ENCODE results near the gene PTPN18. TPM values are rescaled to one million over a fixed set of nuclear protein-coding genes. Genes with fewer than 3 reads are reported as not detected.

PTPN18 gene
- total RNA-seq, 1 experiment from 2014 or later, result 15.7 TPM

GRCh38 chr2:130346041-130346740 lies 9.7 kb upstream of the PTPN18 start (continued):
- TF ChIP-seq AR (CRISPR knock-in tag; IDR thresholded peaks at IDR 0.05), result no peak
- TF ChIP-seq ZBTB21 (CRISPR knock-in tag; IDR thresholded peaks at IDR 0.05; ENCODE audit: borderline replicate concordance), result no peak
- no peak for TF ChIP-seq AFF4 (CRISPR knock-in tag; IDR thresholded peaks at IDR 0.05; ENCODE audit: borderline replicate concordance)
- no peak for TF ChIP-seq ZBTB43 (CRISPR knock-in tag; IDR thresholded peaks at IDR 0.05)
- no peak for TF ChIP-seq NFE2L1 (CRISPR knock-in tag; IDR thresholded peaks at IDR 0.05)
- TF ChIP-seq JAZF1 (CRISPR knock-in tag; IDR thresholded peaks at IDR 0.05), result no peak
- no peak for TF ChIP-seq ZNF219 (CRISPR knock-in tag; IDR thresholded peaks at IDR 0.05; ENCODE audit: borderline replicate concordance)
- TF ChIP-seq ZNF425 (CRISPR knock-in tag; conservative IDR thresholded peaks at IDR 0.05), result no peak
- no peak for TF ChIP-seq ZNF532 (CRISPR knock-in tag; IDR thresholded peaks at IDR 0.05; ENCODE audit: borderline replicate concordance)

- no peak for DNase-seq (ENCODE audit: low spot score)
- no peaks in the 10 kb centered on the region for H3K9me3 Mint-ChIP-seq
- H3K27ac Mint-ChIP-seq, result no peak overlapping the region
- ATAC-seq, result no peak
- H3K4me3 Mint-ChIP-seq, result no peak overlapping the region
- H3K4me1 Mint-ChIP-seq, result peaks cover 4% of the 10 kb centered on the region
- CTCF ChIA-PET, result interaction anchor here (0.6 to 0.8 kb wide), 2 partner anchors 9 to 15 kb away, joined by 3 read pairs; partner anchors contain the start of gene PTPN18
- H3K36me3 Mint-ChIP-seq, result peaks cover 52% of the 10 kb centered on the region
- POLR2A ChIA-PET, result no interaction called here
- H3K27me3 Mint-ChIP-seq (ENCODE audit: low read depth), result no peaks in the 10 kb centered on the region
- TF ChIP-seq TEAD1 (CRISPR knock-in tag; IDR thresholded peaks at IDR 0.05) (no peak), IRF1 (CRISPR knock-in tag; IDR thresholded peaks at IDR 0.05) (no peak), ETV6 (CRISPR knock-in tag; IDR thresholded peaks at IDR 0.05) (no peak), NR1H2 (CRISPR knock-in tag; IDR thresholded peaks at IDR 0.05) (no peak), NR2C2 (CRISPR knock-in tag; IDR thresholded peaks at IDR 0.05) (no peak), HMGA2 (CRISPR knock-in tag; IDR thresholded peaks at IDR 0.05) (no peak), PREB (CRISPR knock-in tag; IDR thresholded peaks at IDR 0.05; ENCODE audit: borderline replicate concordance) (no peak), KAT7 (CRISPR knock-in tag; IDR thresholded peaks at IDR 0.05; ENCODE audit: borderline replicate concordance) (no peak), ZNF416 (CRISPR knock-in tag; IDR thresholded peaks at IDR 0.05) (no peak), ATF1 (CRISPR knock-in tag; IDR thresholded peaks at IDR 0.05) (no peak)
Measured at GRCh38 chr2:130346741-130347066, 9.2 kb upstream of the PTPN18 start.
